Neuronal stem cell (in vitro differentiated cells): Measurements from ENCODE around the gene NAGPA.
A peak's percentile ranks its signal among the peaks of the same experiment; 100 is the strongest.

ENCODE experiments used
- DNase-seq: peaks from one replicate; pipeline ENCODE4 v3.0.0-alpha.2; 2013; ENCODE audit warnings: low spot score
- H2AFZ ChIP-seq: one replicate; pipeline ENCODE4 v1.6.1; 2013; ENCODE audit warnings: mild to moderate bottlenecking, low read length, inconsistent platforms
- H2AK5ac ChIP-seq: 2 replicates; pipeline ENCODE4 v1.6.1; 2013; ENCODE audit warnings: low read depth, mild to moderate bottlenecking, inconsistent platforms, low read length, moderate library complexity, mixed read lengths
- H2BK120ac ChIP-seq: 2 replicates; pipeline ENCODE4 v1.6.1; 2013; ENCODE audit warnings: low read depth, mild to moderate bottlenecking, inconsistent platforms, low read length, moderate library complexity, mixed read lengths
- H2BK12ac ChIP-seq: one replicate; pipeline ENCODE4 v1.6.1; 2013; ENCODE audit warnings: low read length, inconsistent platforms
- H2BK15ac ChIP-seq: 2 replicates; pipeline ENCODE4 v1.6.1; 2013; ENCODE audit warnings: mild to moderate bottlenecking, low read length, inconsistent platforms, mixed read lengths
- H2BK5ac ChIP-seq: one replicate; pipeline ENCODE4 v1.6.1; 2013; ENCODE audit warnings: inconsistent platforms, mild to moderate bottlenecking, low read length, moderate library complexity
- H3K14ac ChIP-seq: one replicate; pipeline ENCODE4 v1.6.1; 2013; ENCODE audit warnings: low read length, inconsistent platforms
- H3K18ac ChIP-seq: 2 replicates; pipeline ENCODE4 v1.6.1; 2013; ENCODE audit warnings: low read length, inconsistent platforms
- H3K23ac ChIP-seq: 2 replicates; pipeline ENCODE4 v1.6.1; 2013; ENCODE audit warnings: low read depth, mild to moderate bottlenecking, mixed read lengths, low read length, inconsistent platforms; ENCODE audit not compliant: poor library complexity
- H3K27ac ChIP-seq: replicated peaks from 3 replicates; pipeline ENCODE4 v1.5.1; 2013; ENCODE audit warnings: low read length, inconsistent platforms
- H3K27me3 ChIP-seq, 3 experiments: 2 replicates each; pipeline ENCODE4 v1.6.1; 2013; ENCODE audit warnings: low read length in 3 of 3, mild to moderate bottlenecking in 2 of 3, inconsistent platforms in 1 of 3, low read depth in 1 of 3, mixed read lengths in 1 of 3, moderate library complexity in 1 of 3; ENCODE audit not compliant: control insufficient read depth in 3 of 3, insufficient read depth in 3 of 3
- H3K36me3 ChIP-seq, 2 donors: replicated peaks in 1 of 2; 2 replicates each; pipeline ENCODE4 v1.6.1; 2013; ENCODE audit warnings: low read length in 2 of 2; ENCODE audit not compliant: control insufficient read depth in 2 of 2, insufficient read depth in 2 of 2
- H3K4ac ChIP-seq: 2 replicates; pipeline ENCODE4 v1.6.1; 2013; ENCODE audit warnings: inconsistent platforms, mild to moderate bottlenecking, low read length, moderate library complexity
- H3K4me1 ChIP-seq, 2 donors: 1 replicate in 1 of 2; 2 replicates in 1 of 2; pipeline ENCODE4 v1.6.1; 2013; ENCODE audit warnings: low read length in 2 of 2, low read depth in 1 of 2; ENCODE audit not compliant: control insufficient read depth in 2 of 2, insufficient read depth in 1 of 2
- H3K4me2 ChIP-seq: one replicate; pipeline ENCODE4 v1.6.1; 2013; ENCODE audit warnings: mild to moderate bottlenecking, low read length, inconsistent platforms; ENCODE audit not compliant: insufficient read depth, poor library complexity, severe bottlenecking
- H3K4me3 ChIP-seq, 2 donors: 2 replicates each; pipeline ENCODE4 v1.5.1; 2013; ENCODE audit warnings: low read length in 2 of 2, mild to moderate bottlenecking in 2 of 2, inconsistent platforms in 1 of 2, moderate library complexity in 1 of 2
- H3K79me1 ChIP-seq: one replicate; pipeline ENCODE4 v1.6.1; 2013; ENCODE audit warnings: low read depth, mild to moderate bottlenecking, inconsistent platforms, low read length, moderate library complexity
- H3K9ac ChIP-seq: one replicate; pipeline ENCODE4 v1.6.1; 2013; ENCODE audit warnings: mild to moderate bottlenecking, low read depth, low read length, inconsistent platforms; ENCODE audit not compliant: poor library complexity
- H3K9me3 ChIP-seq, 2 donors: replicated peaks in 1 of 2; 2 replicates each; pipeline versions ENCODE3 to v1.6.1; 2013; ENCODE audit warnings: low read length in 2 of 2, mild to moderate bottlenecking in 2 of 2, inconsistent platforms in 1 of 2, low read depth in 1 of 2, mixed read lengths in 1 of 2, moderate library complexity in 1 of 2; ENCODE audit not compliant: control insufficient read depth in 2 of 2, insufficient read depth in 1 of 2
- H4K8ac ChIP-seq: one replicate; pipeline ENCODE4 v1.6.1; 2013; ENCODE audit warnings: low read depth, mild to moderate bottlenecking, inconsistent platforms, low read length, moderate library complexity
- H4K91ac ChIP-seq: one replicate; pipeline ENCODE4 v1.6.1; 2013; ENCODE audit warnings: low read length, low read depth, mild to moderate bottlenecking, inconsistent platforms; ENCODE audit not compliant: poor library complexity
- WGBS, 2 donors: extraction: QIAGEN DNeasy Blood & Tissue Kit; methylation state at CpG; one replicate each; pipeline ENCODE4 v1.1.7; 2013; ENCODE audit warnings: missing lambda C conversion rate in 2 of 2, mixed read lengths in 1 of 2; ENCODE audit not compliant: insufficient read length in 2 of 2, insufficient replicate concordance in 1 of 2; ENCODE audit errors: extremely low coverage in 2 of 2; 5-methylcytosine and 5-hydroxymethylcytosine counted together

The NAGPA gene

DNA sequence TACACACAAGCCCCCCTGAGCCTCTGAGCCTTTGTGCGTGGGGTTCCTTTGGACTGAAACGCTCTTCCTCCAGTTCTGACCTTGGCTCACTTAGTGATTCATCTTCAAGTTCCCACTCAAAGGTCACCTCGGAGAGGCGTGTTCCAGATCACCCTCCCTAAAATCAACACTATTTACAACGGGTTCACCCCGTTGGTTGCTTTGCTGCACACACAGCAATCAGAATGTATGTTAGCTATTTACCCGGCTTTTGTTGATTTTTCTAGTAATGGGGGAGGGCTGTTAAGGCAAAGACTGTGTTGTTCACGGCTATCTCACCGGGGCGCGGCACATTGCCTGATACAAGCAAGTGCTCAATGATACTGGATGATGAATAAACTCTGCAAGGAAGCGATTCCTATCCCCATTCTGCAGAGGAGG is 977 bp downstream of the NAGPA start:
- no peak overlapping the region for H3K14ac ChIP-seq
- H3K9me3 ChIP-seq, result no peaks in the 10 kb centered on the region
- no peak for DNase-seq

DNA sequence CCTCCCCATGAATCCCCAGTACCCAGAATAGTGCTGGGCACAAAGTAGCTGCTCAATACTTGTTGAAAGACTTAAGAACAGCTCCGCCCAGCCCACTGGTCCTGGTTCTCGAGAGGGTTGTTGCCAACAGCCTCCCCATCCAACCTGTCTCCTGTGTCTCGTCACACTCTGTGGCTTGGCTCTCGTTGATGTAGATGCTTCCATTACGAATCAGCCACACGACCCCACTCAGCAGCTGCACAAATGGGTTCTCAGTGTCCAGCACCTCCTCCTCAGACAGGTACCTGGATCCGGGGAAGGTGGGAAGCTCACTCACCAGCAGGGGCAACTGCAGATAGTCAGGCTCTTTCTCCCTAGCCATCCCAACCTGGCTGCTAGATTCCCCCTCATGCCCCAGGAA is 2.1 kb downstream of the NAGPA start:
- Histone ChIP-seq H3K4me1 (peaks cover under 1 to 19% of the 10 kb centered on the region in 2 donors), H2AFZ (no peak overlapping the region), H4K8ac (no peak overlapping the region), H3K27ac (no peak overlapping the region), H3K23ac (no peak overlapping the region), H4K91ac (no peak overlapping the region), H3K4me3 (no peak overlapping the region), H3K14ac (no peak overlapping the region), H3K4me2 (no peak overlapping the region), H2BK5ac (no peak overlapping the region), H3K36me3 (no peaks in the 10 kb centered on the region), H2BK12ac (no peak overlapping the region), H3K9me3 (no peaks in the 10 kb centered on the region), H3K79me1 (peaks cover 7% of the 10 kb centered on the region), H2BK15ac (no peak overlapping the region), H3K18ac (no peak overlapping the region), H2BK120ac (no peak overlapping the region), H3K27me3 (peaks cover 0 to 1% (median 0%) of the 10 kb centered on the region in 3 experiments), H2AK5ac (no peak overlapping the region), H3K9ac (no peak overlapping the region), H3K4ac (no peak overlapping the region)
- DNase-seq, result no peak
- WGBS, 2 donors, result no CpG with 5 or more reads among the region's 7 CpGs

More for the DNA sequence above, 977 bp downstream of the NAGPA start:
- Histone ChIP-seq H2BK120ac (no peak overlapping the region), H4K8ac (no peak overlapping the region), H2AFZ (peak overlapping the region; percentile 100), H4K91ac (no peak overlapping the region), H3K4me2 (peak overlapping the region; percentile 95), H3K27me3 (peaks cover 0 to 1% (median 0%) of the 10 kb centered on the region in 3 experiments), H3K4ac (no peak overlapping the region), H3K4me1 (peaks cover 2 to 19% of the 10 kb centered on the region in 2 donors), H2BK5ac (no peak overlapping the region), H3K18ac (no peak overlapping the region), H2AK5ac (no peak overlapping the region), H3K36me3 (no peaks in the 10 kb centered on the region), H3K79me1 (peaks cover 7% of the 10 kb centered on the region), H2BK15ac (no peak overlapping the region), H3K9ac (no peak overlapping the region), H3K27ac (no peak overlapping the region), H3K23ac (no peak overlapping the region), H3K4me3 (peak overlapping the region; percentile 75 to 96), H2BK12ac (no peak overlapping the region)
- no CpG with 5 or more reads among the region's 12 CpGs for WGBS, 2 donors

DNA sequence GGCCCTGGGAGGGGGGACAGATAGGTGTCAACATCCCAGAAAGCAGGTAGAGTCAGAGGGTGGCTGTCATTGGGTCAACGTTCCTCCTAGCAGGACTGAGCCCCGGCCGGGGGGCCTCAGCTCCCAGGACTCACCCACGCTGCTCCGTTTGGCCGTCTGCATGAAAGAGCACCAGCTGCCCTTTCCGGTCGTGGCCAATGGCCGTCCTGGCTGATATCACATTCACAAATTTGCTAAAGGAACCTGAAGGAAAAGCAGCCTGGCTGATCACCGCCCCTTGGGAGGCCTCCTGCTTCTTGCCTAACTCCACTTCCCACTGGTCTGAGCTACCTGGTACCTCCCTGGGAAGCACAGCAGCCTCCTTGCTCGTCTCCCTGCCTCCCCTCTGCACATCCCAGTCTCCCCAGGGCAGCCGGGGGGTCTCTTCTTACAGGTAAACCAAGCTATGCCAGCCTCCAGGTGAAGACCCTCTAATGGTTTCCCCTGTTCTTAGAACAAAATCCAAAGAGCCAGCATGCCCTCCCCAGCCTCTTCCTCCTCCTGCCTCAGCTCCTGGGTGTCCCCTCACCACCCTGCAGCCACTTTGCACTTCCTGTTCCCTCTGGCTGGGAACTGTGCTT is 3.4 kb downstream of the NAGPA start:
- H3K23ac ChIP-seq, result no peak overlapping the region
- H2AK5ac ChIP-seq, result no peak overlapping the region
- H4K91ac ChIP-seq, result no peak overlapping the region
- no peak overlapping the region for H3K4ac ChIP-seq
- no peak overlapping the region for H3K18ac ChIP-seq
- no peak for DNase-seq
- no peak overlapping the region for H3K27ac ChIP-seq
- WGBS, 2 donors, result no CpG with 5 or more reads among the region's 12 CpGs
- no peak overlapping the region for H3K9ac ChIP-seq
- no peak overlapping the region for H2AFZ ChIP-seq
- H4K8ac ChIP-seq, result peak overlapping the region; percentile 48
- H3K9me3 ChIP-seq, result no peaks in the 10 kb centered on the region
- peaks cover 0 to 12% of the 10 kb centered on the region in 2 donors for H3K4me1 ChIP-seq
- no peak overlapping the region for H2BK12ac ChIP-seq
- H2BK120ac ChIP-seq, result no peak overlapping the region
- peaks cover 0 to 1% (median 0%) of the 10 kb centered on the region in 3 experiments for H3K27me3 ChIP-seq
- no peaks in the 10 kb centered on the region for H3K36me3 ChIP-seq
- no peak overlapping the region for H3K4me2 ChIP-seq
- H2BK15ac ChIP-seq, result no peak overlapping the region
- no peak overlapping the region for H3K4me3 ChIP-seq
- H3K14ac ChIP-seq, result no peak overlapping the region
- H2BK5ac ChIP-seq, result no peak overlapping the region
- H3K79me1 ChIP-seq, result peaks cover 7% of the 10 kb centered on the region

DNA sequence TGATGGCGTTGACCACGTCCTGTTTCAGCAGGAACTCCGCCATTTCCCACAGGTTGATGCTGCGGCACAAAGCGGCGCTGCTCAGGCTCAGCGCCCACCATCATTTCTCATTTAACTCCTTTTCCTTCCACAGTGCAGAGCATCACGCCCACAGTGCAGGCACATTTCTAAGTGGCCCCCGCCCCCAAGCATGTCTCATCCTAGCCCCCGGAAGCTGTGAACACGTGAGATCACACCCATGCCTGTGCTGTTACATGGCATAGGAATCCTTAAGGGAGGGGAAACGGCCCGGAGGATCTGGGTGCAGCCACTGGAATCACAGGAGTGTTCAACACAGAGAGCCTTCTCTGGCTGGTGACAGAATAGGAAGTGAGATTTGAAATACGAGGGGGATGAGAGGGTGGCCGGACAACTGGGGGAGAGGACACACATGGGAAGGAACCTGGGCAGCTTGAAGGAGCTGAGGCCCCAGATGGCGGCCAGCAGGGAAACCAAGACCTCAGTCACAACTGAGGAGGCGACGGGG is 4.7 kb downstream of the NAGPA start:
- Histone ChIP-seq H2BK5ac (no peak overlapping the region), H3K36me3 (no peaks in the 10 kb centered on the region), H2BK15ac (no peak overlapping the region), H3K79me1 (peaks cover 7% of the 10 kb centered on the region), H4K91ac (no peak overlapping the region), H2AK5ac (no peak overlapping the region), H3K14ac (no peak overlapping the region), H3K4ac (no peak overlapping the region), H3K4me2 (no peak overlapping the region), H3K4me1 (peaks cover 0 to 5% of the 10 kb centered on the region in 2 donors), H3K23ac (no peak overlapping the region), H2BK12ac (no peak overlapping the region), H2AFZ (no peak overlapping the region), H4K8ac (no peak overlapping the region), H3K9me3 (no peaks in the 10 kb centered on the region), H2BK120ac (no peak overlapping the region), H3K27ac (no peak overlapping the region), H3K4me3 (no peak overlapping the region), H3K27me3 (peaks cover 0 to 1% (median 0%) of the 10 kb centered on the region in 3 experiments), H3K18ac (no peak overlapping the region), H3K9ac (no peak overlapping the region)
- WGBS, 2 donors, result no CpG with 5 or more reads among the region's 18 CpGs
- no peak for DNase-seq
